Measurements from ENCODE around the gene IGF1R. TPM values are rescaled to one million over a fixed set of nuclear protein-coding genes. Genes with fewer than 3 reads are reported as not detected.

The IGF1R gene
- total RNA-seq, 3 donors from 2014 or later: 34.7 to 65.2 (median 47.7) TPM

- ATAC-seq (no peak), DNase-seq (no peak)
- H3K36me3 ChIP-seq (ENCODE audit: low read depth): no peaks in the 10 kb centered on the region
- TF ChIP-seq CTCF (IDR thresholded peaks at IDR 0.05): no peak
- intact Hi-C loops (cut with DNase I, micrococcal nuclease): no loop called here
- H3K9me3 ChIP-seq: no peaks in the 10 kb centered on the region
- H3K4me1 ChIP-seq (ENCODE audit: low read depth): peaks cover 18% of the 10 kb centered on the region
- no peak overlapping the region for H3K4me3 ChIP-seq
Observed at GRCh38 chr15:98740295-98740694, 92.0 kb downstream of the IGF1R start.

GRCh38 chr15:98740963-98741362, 92.6 kb downstream of the IGF1R start:
- DNase-seq (no peak), ATAC-seq (no peak)
- intact Hi-C loops (cut with DNase I, micrococcal nuclease): no loop called here
- TF ChIP-seq CTCF (IDR thresholded peaks at IDR 0.05): no peak
- Histone ChIP-seq H3K4me1 (ENCODE audit: low read depth) (peaks cover 22% of the 10 kb centered on the region), H3K9me3 (no peaks in the 10 kb centered on the region), H3K4me3 (no peak overlapping the region), H3K36me3 (ENCODE audit: low read depth) (no peaks in the 10 kb centered on the region)

- intact Hi-C loops (cut with DNase I, micrococcal nuclease): no loop called here
- H3K9me3 ChIP-seq: no peaks in the 10 kb centered on the region
- no peak for TF ChIP-seq CTCF (IDR thresholded peaks at IDR 0.05)
- H3K36me3 ChIP-seq (ENCODE audit: low read depth): no peaks in the 10 kb centered on the region
- H3K4me1 ChIP-seq (ENCODE audit: low read depth): peaks cover 17% of the 10 kb centered on the region
- H3K4me3 ChIP-seq: no peak overlapping the region
- DNase-seq: no peak
- peak; percentile 27 for ATAC-seq
Observed at GRCh38 chr15:98743177-98743576, 94.8 kb downstream of the IGF1R start.

- ATAC-seq (no peak), DNase-seq (no peak)
- H3K4me1 ChIP-seq (ENCODE audit: low read depth): peaks cover 17% of the 10 kb centered on the region
- no peak for TF ChIP-seq CTCF (IDR thresholded peaks at IDR 0.05)
- intact Hi-C loops (cut with DNase I, micrococcal nuclease): no loop called here
- no peaks in the 10 kb centered on the region for H3K9me3 ChIP-seq
- no peak overlapping the region for H3K4me3 ChIP-seq
- no peaks in the 10 kb centered on the region for H3K36me3 ChIP-seq (ENCODE audit: low read depth)
Observed at GRCh38 chr15:98744506-98744905, 96.2 kb downstream of the IGF1R start.

GRCh38 chr15:98745179-98745578, 96.8 kb downstream of the IGF1R start:
- intact Hi-C loops (cut with DNase I, micrococcal nuclease): no loop called here
- no peak for TF ChIP-seq CTCF (IDR thresholded peaks at IDR 0.05)
- H3K4me1 ChIP-seq (ENCODE audit: low read depth): peaks cover 17% of the 10 kb centered on the region
- DNase-seq: peak in 2 of 3 donors; percentile 38 to 49
- H3K9me3 ChIP-seq: no peaks in the 10 kb centered on the region
- H3K4me3 ChIP-seq: no peak overlapping the region
- peak; percentile 86 for ATAC-seq
- no peaks in the 10 kb centered on the region for H3K36me3 ChIP-seq (ENCODE audit: low read depth)
